ENCODE results near the gene MKKS.
"Not testable (repeated sequence)": the region's sequence is repeated elsewhere in the genome, so short reads cannot be mapped to it uniquely, and the experiment has no call there.

Gene MKKS

DNA sequence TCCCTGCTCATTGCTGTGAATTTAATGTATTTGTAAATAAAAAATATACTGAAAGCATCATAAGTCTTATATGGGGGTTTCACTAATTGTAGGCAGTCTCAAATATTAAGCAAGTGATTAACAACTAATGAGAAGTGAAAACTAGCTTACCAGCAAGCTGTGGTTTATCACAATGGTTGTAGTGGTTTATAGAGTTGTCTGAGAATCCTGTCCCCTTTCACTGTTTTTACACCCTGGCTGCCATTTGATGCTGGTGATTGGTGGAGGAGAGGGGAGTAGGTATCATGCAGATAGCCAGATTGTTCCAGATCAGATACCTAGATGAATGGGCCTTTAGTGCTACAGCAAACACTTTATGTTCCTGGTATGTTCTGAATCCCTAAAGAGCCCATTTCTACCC is 6.0 kb downstream of the MKKS start:
- TF ChIP-seq, protein P1, sequence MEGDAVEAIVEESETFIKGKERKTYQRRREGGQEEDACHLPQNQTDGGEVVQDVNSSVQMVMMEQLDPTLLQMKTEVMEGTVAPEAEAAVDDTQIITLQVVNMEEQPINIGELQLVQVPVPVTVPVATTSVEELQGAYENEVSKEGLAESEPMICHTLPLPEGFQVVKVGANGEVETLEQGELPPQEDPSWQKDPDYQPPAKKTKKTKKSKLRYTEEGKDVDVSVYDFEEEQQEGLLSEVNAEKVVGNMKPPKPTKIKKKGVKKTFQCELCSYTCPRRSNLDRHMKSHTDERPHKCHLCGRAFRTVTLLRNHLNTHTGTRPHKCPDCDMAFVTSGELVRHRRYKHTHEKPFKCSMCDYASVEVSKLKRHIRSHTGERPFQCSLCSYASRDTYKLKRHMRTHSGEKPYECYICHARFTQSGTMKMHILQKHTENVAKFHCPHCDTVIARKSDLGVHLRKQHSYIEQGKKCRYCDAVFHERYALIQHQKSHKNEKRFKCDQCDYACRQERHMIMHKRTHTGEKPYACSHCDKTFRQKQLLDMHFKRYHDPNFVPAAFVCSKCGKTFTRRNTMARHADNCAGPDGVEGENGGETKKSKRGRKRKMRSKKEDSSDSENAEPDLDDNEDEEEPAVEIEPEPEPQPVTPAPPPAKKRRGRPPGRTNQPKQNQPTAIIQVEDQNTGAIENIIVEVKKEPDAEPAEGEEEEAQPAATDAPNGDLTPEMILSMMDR (IDR thresholded peaks at IDR 0.05; ENCODE audit: borderline replicate concordance, control extremely low read depth, extremely low read depth, insufficient read depth, missing control alignments): no peak
- no peak for DNase-seq (ENCODE audit: low spot score)
- in situ Hi-C loops (cut with MboI; ENCODE audit: low sequenced_read_pairs, unreplicated experiment): loop anchor here (25.0 kb wide), 1 partner anchor 816 kb away; no protein-coding TSS in a partner anchor

DNA sequence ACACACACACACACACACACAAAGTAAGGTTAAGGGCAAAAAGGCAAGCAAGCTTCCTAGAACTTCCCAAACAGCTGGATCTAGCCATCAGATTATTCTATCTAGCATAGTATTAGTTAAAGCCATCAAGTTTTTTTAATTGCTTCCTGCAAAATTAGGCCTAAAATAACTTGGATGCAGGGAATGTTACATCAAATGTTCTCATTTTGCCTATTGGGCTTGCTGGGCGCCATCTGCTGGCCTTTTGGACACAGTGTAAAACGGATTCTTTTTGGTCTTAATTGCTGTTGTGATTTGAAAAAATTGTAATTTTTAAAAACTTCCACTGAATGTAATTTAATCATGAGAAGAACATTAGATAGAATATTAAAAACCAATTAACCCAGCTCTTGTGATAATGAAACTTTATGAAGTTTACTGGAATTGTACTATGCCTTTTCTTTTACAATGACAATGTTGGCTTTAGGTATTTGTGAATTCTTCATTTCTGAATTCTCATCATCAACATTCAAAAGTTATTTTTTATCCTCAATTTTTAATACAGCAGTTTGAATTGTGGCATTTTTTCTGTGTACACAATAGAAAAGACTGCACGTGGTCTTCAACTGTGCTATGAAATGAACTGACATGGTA is 6.8 kb downstream of the MKKS start:
- no peak for DNase-seq (ENCODE audit: low spot score)
- TF ChIP-seq, protein P1 (IDR thresholded peaks at IDR 0.05; ENCODE audit: borderline replicate concordance, control extremely low read depth, extremely low read depth, insufficient read depth, missing control alignments): peak; percentile 78
- in situ Hi-C loops (cut with MboI; ENCODE audit: low sequenced_read_pairs, unreplicated experiment): loop anchor here (25.0 kb wide), 1 partner anchor 815 kb away; no protein-coding TSS in a partner anchor

DNA sequence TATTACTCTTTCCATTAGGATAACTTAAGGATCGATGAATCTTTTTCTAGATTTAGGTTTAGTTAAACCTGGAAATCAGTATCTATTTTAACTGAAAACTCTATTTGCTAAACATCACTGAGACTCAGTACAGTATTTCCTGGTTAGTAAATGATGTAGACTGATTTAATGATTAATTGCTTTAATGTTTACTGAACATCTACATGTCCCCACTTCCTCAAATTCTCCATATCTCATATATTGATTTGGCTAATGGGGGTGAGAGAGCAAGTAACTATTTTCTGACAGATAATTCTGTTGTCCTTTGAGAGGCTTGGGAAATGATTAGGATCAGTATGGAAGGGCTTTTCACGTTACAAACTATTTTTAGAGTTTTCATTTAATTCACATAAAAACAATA is 10.3 kb downstream of the MKKS start:
- in situ Hi-C loops (cut with MboI; ENCODE audit: low sequenced_read_pairs, unreplicated experiment): no loop called here
- no peak for DNase-seq (ENCODE audit: low spot score)
- TF ChIP-seq, protein P1 (IDR thresholded peaks at IDR 0.05; ENCODE audit: borderline replicate concordance, control extremely low read depth, extremely low read depth, insufficient read depth, missing control alignments): no peak

DNA sequence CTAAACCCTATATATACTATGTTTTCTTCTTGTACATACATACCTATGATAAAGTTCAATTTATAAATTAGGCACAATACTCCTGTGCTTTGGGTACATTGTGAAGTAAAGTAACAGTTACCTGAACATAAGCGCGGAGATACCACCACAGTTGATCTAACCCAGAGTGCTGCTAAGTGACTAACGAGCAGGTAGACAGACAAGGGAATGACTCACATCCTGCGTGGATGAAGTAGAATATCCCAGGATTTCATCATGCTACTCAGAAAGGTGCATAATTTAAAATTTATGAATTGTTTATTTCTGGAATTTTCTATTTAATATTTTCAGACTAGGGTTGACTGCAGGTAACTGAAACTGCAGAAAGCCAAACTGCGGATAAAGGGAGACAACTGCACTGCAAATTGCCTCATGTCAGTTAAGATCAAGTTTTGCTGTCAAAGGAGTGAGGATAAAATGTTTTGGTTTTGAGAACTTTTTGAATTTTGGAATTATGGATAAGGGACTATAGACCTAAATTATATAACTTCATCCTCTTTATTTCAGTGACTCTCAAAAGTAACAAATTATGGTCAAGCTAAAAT is 14.4 kb downstream of the MKKS start:
- in situ Hi-C loops (cut with MboI; ENCODE audit: low sequenced_read_pairs, unreplicated experiment): no loop called here
- TF ChIP-seq, protein P1 (IDR thresholded peaks at IDR 0.05; ENCODE audit: borderline replicate concordance, control extremely low read depth, extremely low read depth, insufficient read depth, missing control alignments): no peak
- no peak for DNase-seq (ENCODE audit: low spot score)

DNA sequence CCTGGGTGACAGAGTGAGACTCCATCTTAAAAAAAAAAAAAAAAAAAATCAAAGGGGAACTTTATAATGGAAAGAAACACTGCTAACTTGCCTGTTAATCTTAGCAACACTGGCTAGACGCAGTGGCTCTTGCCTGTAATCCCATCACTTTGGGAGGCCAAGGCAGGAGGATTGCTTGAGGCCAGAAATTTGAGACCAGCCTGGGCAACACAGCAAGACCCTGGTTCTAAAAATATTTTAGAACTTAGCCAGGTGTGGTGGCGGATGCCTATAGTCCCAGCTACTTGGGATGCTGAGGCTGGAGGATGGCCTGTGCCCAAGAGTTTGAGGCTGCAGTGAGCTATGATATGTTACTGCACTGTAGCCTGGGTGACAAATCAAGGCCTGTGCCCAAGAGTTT is 16.8 kb downstream of the MKKS start:
- DNase-seq (ENCODE audit: low spot score); in situ Hi-C loops (cut with MboI; ENCODE audit: low sequenced_read_pairs, unreplicated experiment): not testable (repeated sequence)

DNA sequence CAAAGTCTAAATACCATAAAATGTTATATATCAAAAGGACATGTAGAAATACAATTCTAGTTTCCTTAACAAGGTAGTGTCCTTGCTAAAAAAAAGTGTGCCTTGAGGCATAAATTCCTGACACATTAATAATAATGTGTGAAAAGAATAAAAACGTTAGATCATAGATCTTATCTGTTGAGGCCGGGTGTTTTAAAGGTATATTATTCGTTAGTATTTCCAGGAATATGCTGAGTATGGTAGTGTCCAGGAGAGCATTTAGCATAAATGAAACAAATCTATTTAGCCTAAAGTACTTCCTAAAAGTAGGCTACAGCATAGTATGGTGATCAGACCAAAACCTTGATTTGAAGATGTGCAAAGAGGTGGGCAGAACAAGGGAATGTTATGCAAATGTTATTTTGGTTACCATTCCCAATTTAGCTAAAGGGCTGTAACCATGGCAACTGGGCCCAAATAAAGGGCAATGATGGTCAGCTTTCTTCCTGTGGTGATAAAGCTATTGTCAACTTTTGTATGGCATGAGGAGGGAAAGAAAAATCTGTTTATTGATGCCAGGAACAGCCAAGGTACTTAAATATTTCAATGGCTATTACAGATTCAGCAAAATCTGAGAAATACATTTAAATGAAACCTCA is 18.9 kb downstream of the MKKS start:
- no peak for DNase-seq (ENCODE audit: low spot score)
- TF ChIP-seq, protein P1 (IDR thresholded peaks at IDR 0.05; ENCODE audit: borderline replicate concordance, control extremely low read depth, extremely low read depth, insufficient read depth, missing control alignments): no peak
- in situ Hi-C loops (cut with MboI; ENCODE audit: low sequenced_read_pairs, unreplicated experiment): no loop called here

Data from GM13976 (cell line).